Inflammatory macrophage treated with lipopolysaccharide for 1 hour (primary cell): Measurements from ENCODE around the gene TTC12.
A peak's percentile ranks its signal among the peaks of the same experiment; 100 is the strongest.

Source experiments
- DNase-seq, 2 donors: peaks; one replicate each; pipeline ENCODE4 v3.0.0-alpha.2; 2020 to 2022

Gene TTC12, protein sequence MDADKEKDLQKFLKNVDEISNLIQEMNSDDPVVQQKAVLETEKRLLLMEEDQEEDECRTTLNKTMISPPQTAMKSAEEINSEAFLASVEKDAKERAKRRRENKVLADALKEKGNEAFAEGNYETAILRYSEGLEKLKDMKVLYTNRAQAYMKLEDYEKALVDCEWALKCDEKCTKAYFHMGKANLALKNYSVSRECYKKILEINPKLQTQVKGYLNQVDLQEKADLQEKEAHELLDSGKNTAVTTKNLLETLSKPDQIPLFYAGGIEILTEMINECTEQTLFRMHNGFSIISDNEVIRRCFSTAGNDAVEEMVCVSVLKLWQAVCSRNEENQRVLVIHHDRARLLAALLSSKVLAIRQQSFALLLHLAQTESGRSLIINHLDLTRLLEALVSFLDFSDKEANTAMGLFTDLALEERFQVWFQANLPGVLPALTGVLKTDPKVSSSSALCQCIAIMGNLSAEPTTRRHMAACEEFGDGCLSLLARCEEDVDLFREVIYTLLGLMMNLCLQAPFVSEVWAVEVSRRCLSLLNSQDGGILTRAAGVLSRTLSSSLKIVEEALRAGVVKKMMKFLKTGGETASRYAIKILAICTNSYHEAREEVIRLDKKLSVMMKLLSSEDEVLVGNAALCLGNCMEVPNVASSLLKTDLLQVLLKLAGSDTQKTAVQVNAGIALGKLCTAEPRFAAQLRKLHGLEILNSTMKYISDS

DNA sequence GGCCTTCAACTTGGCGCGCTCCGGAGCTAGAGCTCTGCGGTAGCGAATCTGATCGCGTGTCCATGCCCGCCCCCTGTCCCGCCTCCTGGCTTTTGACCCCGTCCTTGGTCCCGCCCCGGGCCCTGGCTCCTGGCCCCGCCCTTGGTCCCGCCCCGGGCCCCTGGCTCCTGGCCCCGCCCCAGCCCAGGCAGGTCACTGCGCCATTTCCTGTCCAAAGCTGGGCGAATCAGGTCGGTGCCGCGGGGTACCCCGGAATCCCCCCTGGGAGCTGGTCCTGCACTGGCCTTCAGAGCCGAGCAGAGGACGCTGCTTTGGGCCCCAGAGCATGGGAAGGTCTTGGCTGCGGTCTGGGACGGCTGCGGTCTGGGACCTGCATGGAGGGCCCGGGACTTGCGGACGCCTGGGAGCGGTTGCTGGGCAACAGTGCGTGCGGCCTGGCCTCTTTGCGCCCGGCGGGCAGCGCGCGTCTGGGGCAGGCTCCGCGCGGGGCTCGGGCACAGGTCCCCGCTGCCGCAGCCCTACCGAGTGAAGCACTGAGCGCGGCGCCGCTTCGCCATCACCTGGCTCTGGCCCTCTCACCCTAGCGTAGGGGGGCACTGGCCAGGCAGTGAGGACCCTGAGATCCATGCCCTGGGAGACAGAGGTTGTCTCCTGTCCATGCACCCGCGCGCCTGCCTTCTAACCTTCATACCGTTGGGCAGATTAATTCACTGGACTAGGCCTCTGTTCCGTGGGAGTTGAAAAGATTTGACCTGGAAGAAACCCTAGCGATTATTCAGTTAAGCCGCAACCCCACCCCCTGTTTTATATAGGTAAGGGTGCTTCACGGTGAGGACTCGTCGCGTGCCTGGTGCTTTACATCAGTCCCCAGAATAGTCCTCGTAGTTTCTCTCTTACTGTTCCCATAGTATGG is at the start of gene TTC12:
TTC12 (plus strand) TSS at position 195 of the 913 bp plus-strand sequence. CDS start 1,675 bp downstream, outside the sequence.
- DNase-seq: peak; percentile 85 to 96

- no peak for DNase-seq
Observed at GRCh38 chr11:113265362-113265761, 49.0 kb upstream of the TTC12 start.

GRCh38 chr11:113267493-113267892 is 46.9 kb upstream of the TTC12 start:
- DNase-seq: no peak

DNA sequence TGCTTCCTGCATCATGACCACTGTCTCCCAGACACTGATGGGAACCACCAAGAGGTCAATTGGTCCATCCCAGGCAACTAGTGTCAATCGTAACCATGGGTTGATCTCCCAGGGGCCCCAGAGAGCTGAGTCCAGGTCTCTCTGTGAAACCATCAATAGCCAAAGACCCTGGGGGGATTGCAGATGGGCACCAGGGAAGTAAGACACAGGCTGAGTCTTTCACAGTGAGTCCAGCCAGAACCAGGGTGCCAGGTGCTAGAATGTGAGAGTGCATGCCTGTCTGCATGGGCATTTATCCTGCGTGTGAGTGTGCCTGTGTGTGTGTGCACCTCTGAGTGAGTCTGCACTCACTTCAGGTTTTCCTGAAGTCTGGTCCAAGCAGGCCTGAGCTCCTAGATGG is 45.3 kb upstream of the TTC12 start:
- DNase-seq: no peak

DNA sequence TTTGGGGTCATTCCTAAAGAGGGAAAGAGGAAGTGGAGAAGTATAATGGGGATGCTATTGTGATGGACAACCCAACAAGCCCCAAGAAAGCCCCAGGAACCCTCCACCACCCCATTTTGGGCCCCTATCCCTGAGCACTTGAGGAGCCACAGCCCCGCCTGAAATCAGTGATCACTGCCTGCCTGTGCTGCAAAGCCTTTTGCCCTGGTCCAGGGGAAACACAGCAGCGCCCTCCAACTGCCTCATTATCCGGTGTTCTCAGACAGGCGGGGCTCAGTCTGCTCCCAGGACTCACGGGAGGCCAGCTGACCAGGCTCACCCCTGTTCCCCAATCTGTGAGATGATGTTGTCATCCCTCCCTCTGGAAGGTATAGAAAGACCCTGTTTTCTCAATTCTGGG is 44.7 kb upstream of the TTC12 start:
- DNase-seq: no peak

- DNase-seq: no peak
Observed at GRCh38 chr11:113270080-113270479, 44.3 kb upstream of the TTC12 start.

DNA sequence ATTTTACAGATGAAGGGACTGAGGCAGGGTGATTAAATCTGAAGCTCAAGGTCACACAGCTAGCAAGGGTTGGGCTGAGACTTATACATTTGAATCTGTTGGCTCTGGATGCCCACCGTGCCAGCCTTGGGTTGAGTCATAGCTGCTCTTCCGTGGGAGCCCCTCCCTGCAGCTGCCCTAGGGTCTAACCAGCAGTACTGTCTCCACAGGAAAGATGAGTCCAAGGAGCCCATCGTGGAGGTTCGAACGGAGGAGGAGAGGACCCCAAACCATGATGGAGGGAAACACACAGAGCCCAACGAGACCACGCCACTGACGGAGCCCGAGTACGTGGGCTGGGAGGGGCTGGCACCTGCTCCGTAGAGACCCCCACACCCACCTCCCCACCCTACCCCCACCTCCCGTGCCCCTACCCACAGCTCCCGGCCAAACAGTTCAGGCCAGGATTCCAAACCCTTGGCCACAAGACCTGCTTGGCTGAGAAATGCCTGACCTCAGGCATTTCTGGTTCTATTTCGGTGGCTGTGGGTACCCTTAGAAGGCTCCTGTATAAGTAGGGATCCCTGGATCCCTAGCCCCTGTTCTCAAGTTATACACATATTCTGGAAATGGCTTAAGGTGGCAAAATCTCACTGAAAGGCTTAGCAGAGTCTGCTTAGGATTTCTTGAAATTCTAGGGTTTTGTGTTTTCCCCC is 42.7 kb upstream of the TTC12 start:
- DNase-seq: no peak

GRCh38 chr11:113272281-113272680 is 42.1 kb upstream of the TTC12 start:
- DNase-seq: no peak

DNA sequence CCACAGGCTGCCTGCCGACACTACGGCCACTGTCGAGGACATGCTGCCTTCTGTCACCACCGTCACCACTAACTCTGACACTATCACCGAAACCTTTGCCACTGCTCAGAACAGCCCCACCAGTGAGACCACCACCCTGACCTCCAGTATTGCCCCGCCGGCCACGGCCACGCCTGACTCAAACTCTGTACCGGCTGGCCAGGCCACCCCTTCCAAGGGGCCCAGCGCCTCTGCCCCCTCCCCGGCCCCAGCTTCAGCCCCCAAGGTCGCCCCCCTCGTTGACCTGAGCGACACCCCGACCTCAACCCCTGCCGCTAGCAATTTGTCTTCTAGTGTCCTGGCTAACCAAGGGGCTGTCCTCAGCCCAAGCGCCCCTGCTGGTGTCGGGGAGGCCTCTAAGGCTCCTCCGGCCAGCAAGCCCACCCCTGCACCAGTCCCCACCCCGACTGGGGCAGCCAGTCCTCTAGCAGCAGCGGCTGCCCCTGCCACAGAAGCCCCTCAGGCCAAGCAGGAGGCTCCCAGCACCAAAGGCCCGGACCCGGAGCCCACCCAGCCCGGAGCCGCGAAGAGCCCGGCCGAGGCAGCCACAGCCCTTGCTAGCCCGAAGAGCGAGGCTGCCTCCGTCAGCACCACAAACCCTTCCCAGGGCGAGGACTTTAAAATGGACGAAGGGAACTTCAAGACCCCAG is 41.3 kb upstream of the TTC12 start:
- DNase-seq: no peak

DNA sequence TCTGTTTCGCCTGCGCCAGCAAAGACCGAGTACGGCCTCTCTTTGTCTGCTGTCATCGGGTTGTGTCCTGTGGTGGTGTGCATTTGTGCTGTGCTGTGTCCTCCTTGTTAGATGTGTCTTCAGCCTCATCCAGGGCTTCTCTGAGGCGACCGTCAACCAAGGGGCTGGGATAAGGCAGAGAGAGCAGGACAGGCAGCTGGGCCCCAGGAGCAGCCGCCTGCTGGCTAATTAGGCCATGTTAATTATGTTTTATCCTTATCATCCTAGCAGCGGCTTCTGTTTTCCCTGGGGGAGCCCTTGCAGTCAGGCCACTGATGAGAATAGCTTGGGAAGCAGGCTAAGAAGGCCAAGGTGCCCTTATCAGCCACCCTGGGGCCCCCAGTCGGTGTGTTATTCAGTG is 40.7 kb upstream of the TTC12 start:
- no peak for DNase-seq

DNA sequence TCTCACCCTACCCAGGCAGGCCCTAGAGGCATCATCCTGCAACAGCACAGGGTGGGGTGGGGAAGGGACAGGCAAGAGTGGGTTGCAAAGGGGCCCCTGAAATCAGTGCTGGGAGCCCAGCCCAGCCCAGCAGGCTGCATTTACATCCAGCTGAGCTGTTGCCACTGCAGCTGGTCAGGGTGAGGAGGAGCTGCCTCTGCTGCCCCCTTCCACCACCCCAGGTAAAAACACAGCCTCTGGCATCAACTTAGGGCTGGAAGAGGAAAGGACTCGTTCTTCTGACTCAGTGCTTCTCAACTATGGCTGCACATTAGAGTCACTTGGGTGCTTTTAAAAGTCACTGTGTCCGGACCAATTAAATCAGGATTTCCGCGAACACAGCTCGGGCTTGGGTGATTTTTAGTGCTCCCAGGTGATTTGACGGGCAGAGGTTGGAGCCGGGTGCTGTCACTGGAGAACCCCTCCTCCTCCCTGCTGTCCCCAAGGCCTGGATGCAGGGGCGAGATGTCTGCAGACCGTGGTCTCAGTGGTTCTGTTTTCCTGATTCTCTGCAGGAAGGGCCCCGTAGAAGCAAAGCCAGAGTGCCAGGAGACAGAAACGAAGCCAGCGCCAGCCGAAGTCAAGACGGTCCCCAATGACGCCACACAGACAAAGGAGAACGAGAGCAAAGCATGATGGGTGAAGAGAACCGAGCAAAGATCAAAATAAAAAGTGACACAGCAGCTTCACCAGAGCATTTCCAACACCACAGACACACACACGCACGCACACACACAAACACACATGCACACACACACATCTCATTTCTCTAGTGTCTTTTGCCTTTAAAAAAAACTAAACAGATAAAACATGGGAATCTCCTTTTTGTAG is 39.4 kb upstream of the TTC12 start:
- DNase-seq: no peak

- no peak for DNase-seq
Observed at GRCh38 chr11:113275602-113276001, 38.8 kb upstream of the TTC12 start.

DNA sequence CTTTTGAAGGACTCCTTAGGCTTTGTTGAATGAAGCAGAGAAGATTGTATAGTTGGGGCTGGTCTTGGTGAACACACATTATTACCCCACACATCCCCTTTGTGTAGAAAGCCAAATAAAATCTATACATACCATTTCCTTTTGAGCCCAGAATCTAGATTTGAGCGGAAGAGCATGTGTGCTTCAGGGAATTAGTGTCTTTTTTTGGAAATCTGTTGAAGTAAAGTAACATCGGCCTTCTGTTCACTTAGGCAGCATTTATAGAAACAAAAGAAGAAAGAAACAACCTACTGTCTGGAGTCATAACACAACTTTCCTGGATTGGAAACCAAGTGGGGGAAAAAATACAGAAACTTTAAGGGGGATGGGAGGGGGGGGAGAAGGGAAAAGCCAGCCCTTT is 37.9 kb upstream of the TTC12 start:
- no peak for DNase-seq

DNA sequence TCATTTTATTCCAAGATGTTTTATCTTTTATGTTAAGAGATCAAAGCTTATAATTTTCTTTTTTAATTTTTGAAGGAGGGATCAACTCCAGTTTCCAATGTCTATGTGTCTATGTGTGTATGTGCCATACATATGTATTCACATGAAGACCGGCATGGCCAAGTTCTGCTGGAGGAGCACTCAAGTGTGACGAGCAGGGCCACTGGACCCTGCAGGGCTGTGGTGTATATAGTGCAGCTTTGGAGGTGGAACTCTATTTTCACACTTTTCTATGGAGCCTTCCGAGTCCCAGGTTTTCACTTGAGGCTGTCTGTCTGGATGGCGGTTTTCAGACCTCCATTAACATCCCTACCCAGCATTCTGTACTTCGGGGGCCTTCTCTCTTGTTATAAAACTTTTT is 36.5 kb upstream of the TTC12 start:
- no peak for DNase-seq

DNA sequence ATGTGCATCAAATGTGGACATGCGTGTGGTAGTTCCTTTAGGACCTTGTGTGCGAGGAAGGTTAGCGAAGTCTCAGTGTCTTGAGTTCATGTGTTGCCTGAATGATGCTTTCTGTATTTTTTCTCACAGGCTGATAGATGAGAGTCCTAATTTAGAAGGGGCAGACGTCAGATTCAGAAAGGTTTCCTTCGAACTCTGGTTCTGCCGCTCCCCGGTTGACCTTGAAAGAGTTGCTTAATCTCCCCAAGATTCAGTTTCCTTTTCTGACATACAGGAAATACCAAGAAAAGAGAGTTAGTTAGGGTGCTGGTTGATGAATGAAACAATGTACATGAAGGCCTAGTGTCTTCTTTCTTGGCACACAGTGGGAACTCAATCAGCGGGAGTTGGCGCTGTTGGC is 35.9 kb upstream of the TTC12 start:
- peak in 1 of 2 donors; percentile 59 for DNase-seq

DNA sequence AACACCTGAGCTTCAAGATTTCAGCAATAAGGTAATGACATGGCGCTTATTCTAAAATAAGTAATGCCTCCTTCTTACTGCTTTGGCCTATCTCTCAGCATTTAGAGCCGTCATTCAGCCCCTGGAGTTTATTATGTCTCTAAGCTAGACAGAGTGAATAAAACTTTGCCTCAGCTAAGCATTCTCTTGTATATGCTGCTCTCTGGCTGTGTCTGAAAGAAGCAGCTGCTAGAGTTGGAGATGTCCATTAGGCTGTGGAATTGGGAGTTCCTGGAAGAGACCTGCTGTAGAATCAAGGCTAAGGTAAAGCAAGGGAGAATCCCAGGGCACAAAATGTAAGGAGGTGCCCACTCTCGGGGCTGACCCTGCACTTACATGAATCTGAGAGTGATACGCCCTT is 35.5 kb upstream of the TTC12 start:
- no peak for DNase-seq

DNA sequence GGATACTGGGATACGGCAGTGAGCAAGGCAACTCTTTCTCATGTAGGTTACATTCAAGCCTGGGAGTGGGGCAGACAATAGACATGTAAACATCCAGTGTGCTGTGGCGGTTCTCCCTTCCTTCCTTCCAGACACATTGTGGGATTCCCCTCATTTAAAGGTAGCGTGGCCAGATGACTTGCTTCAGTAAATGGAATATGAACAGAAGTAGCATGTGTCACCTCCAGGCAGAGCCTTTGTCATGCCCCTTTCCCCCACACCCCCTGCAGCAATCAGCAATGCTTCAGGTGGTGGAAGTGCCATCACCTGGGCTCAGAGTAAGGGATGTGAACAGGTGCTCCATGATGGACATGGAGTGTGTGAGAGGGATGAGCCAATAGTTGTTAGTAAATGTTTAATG is 34.8 kb upstream of the TTC12 start:
- DNase-seq: no peak

- DNase-seq: no peak
Observed at GRCh38 chr11:113281052-113281725, 33.2 kb upstream of the TTC12 start.

DNA sequence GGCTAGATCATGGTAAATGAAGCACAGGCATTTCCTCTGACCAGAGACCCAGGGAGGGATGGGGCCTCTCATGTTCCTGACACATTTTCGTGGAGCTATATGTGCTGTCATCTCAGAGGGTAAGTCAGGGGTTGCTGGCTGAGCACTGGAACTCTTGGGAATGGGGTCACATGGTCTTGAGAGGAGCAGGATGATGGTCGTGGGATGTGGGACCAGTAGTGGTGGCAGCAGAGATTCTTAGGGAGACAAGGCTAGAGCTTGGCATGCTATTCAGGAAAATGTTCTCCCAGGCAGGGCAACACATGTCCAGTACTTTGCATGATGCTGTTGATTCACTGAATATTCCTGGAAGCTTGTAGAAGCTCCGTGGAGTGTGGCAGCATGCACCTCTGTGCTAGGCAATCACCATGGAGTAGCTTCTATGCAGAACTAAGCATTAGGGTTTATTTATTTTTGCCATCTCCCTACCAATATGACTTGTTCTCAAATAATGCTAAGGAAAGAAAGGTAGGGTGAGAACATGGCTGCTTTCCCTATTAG is 31.4 kb upstream of the TTC12 start:
- no peak for DNase-seq

DNA sequence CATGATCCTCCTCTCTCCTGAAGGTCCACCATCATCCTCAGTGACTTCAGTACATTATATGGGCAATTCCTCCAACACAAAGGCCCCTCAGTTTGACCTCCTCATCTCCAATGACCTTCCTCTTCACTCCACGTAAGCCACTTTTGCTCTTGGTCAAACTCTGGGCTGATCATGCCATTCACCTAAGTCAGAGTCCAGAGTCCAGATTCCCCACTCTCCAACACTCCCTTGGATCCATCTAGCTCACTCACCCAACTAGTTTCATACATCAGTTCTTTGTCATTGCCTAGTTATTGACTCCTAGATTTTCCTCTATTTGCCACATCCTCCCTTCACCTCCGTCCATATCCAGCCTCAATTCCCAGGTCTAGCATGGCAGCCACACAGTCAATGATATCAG is 30.5 kb upstream of the TTC12 start:
- no peak for DNase-seq
